ENCODE results near the gene CORT. TPM values are rescaled to one million over a fixed set of nuclear protein-coding genes. Genes with fewer than 3 reads are reported as not detected.

The CORT gene, protein sequence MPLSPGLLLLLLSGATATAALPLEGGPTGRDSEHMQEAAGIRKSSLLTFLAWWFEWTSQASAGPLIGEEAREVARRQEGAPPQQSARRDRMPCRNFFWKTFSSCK
- 0.22 TPM for total RNA-seq
- polyA plus RNA-seq (ENCODE audit: insufficient read depth, low read depth, low replicate concordance): 0.62 TPM
- long read RNA-seq, donor 1: 0 reads
- long read RNA-seq, donor 2: 0 reads
- long read RNA-seq, donor 3: 0 reads
- long read RNA-seq, donor 4: 0 reads
- long read RNA-seq, donor 5: 0 reads
- long read RNA-seq, donor 6: 0 reads
- long read RNA-seq, donor 7: 0 reads
- long read RNA-seq, donor 8, partial matches to known transcripts: 0 of 1 reads
- long read RNA-seq, donor 8, other reads (novel, unspliced or antisense): 0 of 1 reads
- long read RNA-seq, donor 9: 0 reads
- long read RNA-seq, donor 10: 0 reads

- FAIRE-seq: no peak
- TF ChIP-seq, protein P1, sequence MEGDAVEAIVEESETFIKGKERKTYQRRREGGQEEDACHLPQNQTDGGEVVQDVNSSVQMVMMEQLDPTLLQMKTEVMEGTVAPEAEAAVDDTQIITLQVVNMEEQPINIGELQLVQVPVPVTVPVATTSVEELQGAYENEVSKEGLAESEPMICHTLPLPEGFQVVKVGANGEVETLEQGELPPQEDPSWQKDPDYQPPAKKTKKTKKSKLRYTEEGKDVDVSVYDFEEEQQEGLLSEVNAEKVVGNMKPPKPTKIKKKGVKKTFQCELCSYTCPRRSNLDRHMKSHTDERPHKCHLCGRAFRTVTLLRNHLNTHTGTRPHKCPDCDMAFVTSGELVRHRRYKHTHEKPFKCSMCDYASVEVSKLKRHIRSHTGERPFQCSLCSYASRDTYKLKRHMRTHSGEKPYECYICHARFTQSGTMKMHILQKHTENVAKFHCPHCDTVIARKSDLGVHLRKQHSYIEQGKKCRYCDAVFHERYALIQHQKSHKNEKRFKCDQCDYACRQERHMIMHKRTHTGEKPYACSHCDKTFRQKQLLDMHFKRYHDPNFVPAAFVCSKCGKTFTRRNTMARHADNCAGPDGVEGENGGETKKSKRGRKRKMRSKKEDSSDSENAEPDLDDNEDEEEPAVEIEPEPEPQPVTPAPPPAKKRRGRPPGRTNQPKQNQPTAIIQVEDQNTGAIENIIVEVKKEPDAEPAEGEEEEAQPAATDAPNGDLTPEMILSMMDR (IDR thresholded peaks at IDR 0.05; ENCODE audit: borderline replicate concordance, extremely low read depth, insufficient read depth): no peak
Measured at GRCh38 chr1:10449751-10450150, at the start of gene CORT. Gene CORT (plus strand): TSS chr1:10450031. CDS start chr1:10450224, 193 bp downstream.

DNA sequence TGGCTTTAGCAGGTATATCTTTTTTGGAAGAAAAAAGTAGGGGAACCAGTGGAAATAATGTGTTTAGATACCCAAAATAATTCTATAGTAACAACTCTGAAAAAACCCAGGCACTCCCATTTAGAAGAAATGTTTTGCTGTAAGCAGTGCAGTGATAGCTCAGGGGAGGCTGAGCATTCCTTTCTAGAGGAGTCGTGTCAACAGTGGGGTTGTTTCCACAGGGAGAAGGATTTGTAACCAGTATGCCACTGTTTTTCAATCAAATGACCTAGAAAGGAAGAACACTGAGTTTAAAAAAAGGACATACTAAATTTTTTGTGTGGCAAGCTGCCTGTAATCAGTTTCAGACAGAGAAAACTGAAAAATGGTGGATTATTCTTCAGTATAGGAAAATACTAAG is 48.5 kb upstream of the CORT start:
- TF ChIP-seq, protein P1 (IDR thresholded peaks at IDR 0.05; ENCODE audit: borderline replicate concordance, extremely low read depth, insufficient read depth): no peak
- Histone ChIP-seq H3K27ac (ENCODE audit: low read depth in 2 of 2, low read length in 2 of 2) (no peak overlapping the region), H3K9me3 (ENCODE audit: control insufficient read depth in 2 of 3, insufficient read depth in 1 of 3, low read length in 3 of 3) (no peaks in the 10 kb centered on the region), H3K36me3 (ENCODE audit: control insufficient read depth in 2 of 3, insufficient read depth in 3 of 3, low read length in 3 of 3) (peaks cover 12 to 28% (median 16%) of the 10 kb centered on the region in 3 donors), H3K4me3 (ENCODE audit: low read length in 3 of 3) (no peak overlapping the region), H3K9ac (ENCODE audit: low read length in 3 of 3) (no peak overlapping the region), H3K4me1 (ENCODE audit: control insufficient read depth in 2 of 3, insufficient read depth in 2 of 3, low read depth in 1 of 3, low read length in 3 of 3) (peaks cover 0 to 9% (median 5%) of the 10 kb centered on the region in 3 donors), H3K27me3 (ENCODE audit: control insufficient read depth, insufficient read depth, low read length) (no peaks in the 10 kb centered on the region)
- FAIRE-seq (no peak), DNase-seq (no peak)
- intact Hi-C loops (cut with DNase I): no loop called here

More at GRCh38 chr1:10449751-10450150, at the start of gene CORT:
- Histone ChIP-seq H3K27me3 (ENCODE audit: control insufficient read depth, insufficient read depth, low read length) (no peaks in the 10 kb centered on the region), H3K36me3 (ENCODE audit: control insufficient read depth in 2 of 3, insufficient read depth in 3 of 3, low read length in 3 of 3) (peaks cover 0 to 2% (median 0%) of the 10 kb centered on the region in 3 donors), H3K27ac (ENCODE audit: low read depth in 2 of 2, low read length in 2 of 2) (no peak within 1 kb of the TSS), H3K9me3 (ENCODE audit: control insufficient read depth in 2 of 3, insufficient read depth in 1 of 3, low read length in 3 of 3) (no peaks in the 10 kb centered on the region), H3K9ac (ENCODE audit: low read length in 3 of 3) (no peak within 1 kb of the TSS), H3K4me3 (ENCODE audit: low read length in 3 of 3) (no peak within 1 kb of the TSS), H3K4me1 (ENCODE audit: control insufficient read depth in 2 of 3, insufficient read depth in 2 of 3, low read depth in 1 of 3, low read length in 3 of 3) (no peaks in the 10 kb centered on the region)
- DNase-seq: no peak
- intact Hi-C loops (cut with DNase I): no loop called here

DNA sequence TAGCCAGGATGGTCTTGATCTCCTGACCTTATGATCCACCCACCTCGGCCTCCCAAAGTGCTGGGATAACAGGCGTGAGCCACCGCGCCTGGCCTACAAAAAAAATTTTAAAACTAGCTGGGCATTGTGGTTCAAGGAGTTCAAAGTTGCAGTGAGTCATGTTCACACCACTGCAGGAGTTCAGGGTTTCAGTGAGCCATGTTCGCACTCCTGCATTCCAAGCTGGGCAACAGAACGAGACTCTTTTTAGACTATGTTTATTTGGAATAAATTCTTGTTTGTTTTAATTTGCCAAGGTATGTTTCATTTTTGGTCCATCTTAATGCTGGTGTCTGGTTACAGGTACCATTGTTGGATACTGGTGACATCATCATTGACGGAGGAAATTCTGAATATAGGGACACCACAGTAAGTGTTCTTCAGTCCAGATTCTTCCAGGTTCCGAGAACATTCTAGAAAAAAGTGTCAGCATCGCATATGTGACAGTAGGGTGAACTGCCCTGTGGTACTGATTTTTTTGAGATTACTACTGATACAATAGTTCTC is 47.0 kb upstream of the CORT start:
- Histone ChIP-seq H3K9me3 (ENCODE audit: control insufficient read depth in 2 of 3, insufficient read depth in 1 of 3, low read length in 3 of 3) (no peaks in the 10 kb centered on the region), H3K27me3 (ENCODE audit: control insufficient read depth, insufficient read depth, low read length) (no peaks in the 10 kb centered on the region), H3K9ac (ENCODE audit: low read length in 3 of 3) (no peak overlapping the region), H3K4me3 (ENCODE audit: low read length in 3 of 3) (no peak overlapping the region), H3K4me1 (ENCODE audit: control insufficient read depth in 2 of 3, insufficient read depth in 2 of 3, low read depth in 1 of 3, low read length in 3 of 3) (peaks cover 0 to 9% (median 5%) of the 10 kb centered on the region in 3 donors), H3K36me3 (ENCODE audit: control insufficient read depth in 2 of 3, insufficient read depth in 3 of 3, low read length in 3 of 3) (peaks cover 12 to 42% (median 21%) of the 10 kb centered on the region in 3 donors), H3K27ac (ENCODE audit: low read depth in 2 of 2, low read length in 2 of 2) (no peak overlapping the region)
- intact Hi-C loops (cut with DNase I): no loop called here
- TF ChIP-seq, protein P1 (IDR thresholded peaks at IDR 0.05; ENCODE audit: borderline replicate concordance, extremely low read depth, insufficient read depth): no peak
- DNase-seq: no peak
- FAIRE-seq: no peak
